GM13976 (cell line): ENCODE measurements around the gene TAF3.

Experiments used
- DNase-seq: peaks from one replicate; pipeline ENCODE4 v3.0.0; 2012; ENCODE audit warnings: low spot score
- CTCF ChIP-seq: IDR thresholded peaks from 2 replicates; pipeline ENCODE4 v1.5.1; 2012; ENCODE audit warnings: borderline replicate concordance, mild to moderate bottlenecking; ENCODE audit not compliant: insufficient read depth; ENCODE audit errors: extremely low read depth, missing control alignments, control extremely low read depth
- in situ Hi-C: fragments of 300-500 bp; cut with MboI; formaldehyde crosslinking; loops from one replicate; pipeline ENCODE4 v1.12.0; 2022; ENCODE audit warnings: low sequenced_read_pairs, mixed read lengths, inconsistent platforms; ENCODE audit not compliant: unreplicated experiment

Gene TAF3

GRCh38 chr10:7787857-7788638, 30.3 kb upstream of the TAF3 start, which contains the start of the genes ATP5F1C and KIN:
ATP5F1C (plus strand) TSS chr10:7788177; CDS start chr10:7788208, 31 bp downstream.
KIN (minus strand) TSS chr10:7787993; CDS start chr10:7787933, 60 bp downstream.
- in situ Hi-C loops: no loop called here
- no peak for TF ChIP-seq CTCF
- peak; percentile 99 for DNase-seq

- no peak for TF ChIP-seq CTCF
- DNase-seq: no peak
- in situ Hi-C loops: no loop called here
Measured at GRCh38 chr10:7788639-7789286, 29.5 kb upstream of the TAF3 start.

- in situ Hi-C loops: no loop called here
- DNase-seq: no peak
Measured at GRCh38 chr10:7789390-7789789, 28.9 kb upstream of the TAF3 start.

GRCh38 chr10:7792541-7792940, 25.8 kb upstream of the TAF3 start:
- TF ChIP-seq CTCF: no peak
- no peak for DNase-seq
- in situ Hi-C loops: no loop called here

More at GRCh38 chr10:7789390-7789789, 28.9 kb upstream of the TAF3 start:
- no peak for TF ChIP-seq CTCF

GRCh38 chr10:7794251-7795026, 23.9 kb upstream of the TAF3 start:
- in situ Hi-C loops: no loop called here
- no peak for DNase-seq

More at GRCh38 chr10:7794251-7795026, 23.9 kb upstream of the TAF3 start:
- TF ChIP-seq CTCF: no peak
